ENCODE measurements around the gene KRT32.
A peak's percentile ranks its signal among the peaks of the same experiment; 100 is the strongest.

The KRT32 gene

DNA sequence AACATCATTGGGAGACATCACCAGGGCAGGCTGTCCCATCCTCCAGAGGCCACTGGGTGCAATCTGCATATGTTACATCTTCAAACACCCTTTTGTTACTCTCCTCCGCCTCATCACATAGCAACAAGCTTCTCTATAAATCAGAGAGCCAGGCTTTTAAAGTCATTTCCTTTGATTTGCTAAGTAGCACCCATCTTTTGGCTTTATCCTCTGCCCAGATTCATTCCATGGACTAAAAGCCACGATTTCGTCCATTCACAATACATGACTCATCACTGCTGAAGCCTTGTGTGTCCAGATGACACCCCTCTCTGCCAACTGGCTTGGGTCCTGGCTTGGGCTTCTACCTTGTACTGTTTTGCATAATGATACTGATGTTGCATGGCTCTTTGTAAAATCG, 24.4 kb downstream of the KRT32 start:
- Histone ChIP-seq H3K27ac (replicated peaks) (no peak overlapping the region), H3K27me3 (ENCODE audit: insufficient read depth, poor library complexity, severe bottlenecking) (peaks cover 7% of the 10 kb centered on the region), H3K4me3 (replicated peaks; ENCODE audit: insufficient read depth, low read length) (no peak overlapping the region)
- DNase-seq (ENCODE audit: low read depth in 1 of 2, low spot score in 1 of 2): no peak
- no peak for TF ChIP-seq CTCF (IDR thresholded peaks at IDR 0.05; ENCODE audit: insufficient read depth, low read length)
- TF ChIP-seq SPI1 (IDR thresholded peaks at IDR 0.05; ENCODE audit: borderline replicate concordance, low read depth): no peak
- TF ChIP-seq, protein P1, sequence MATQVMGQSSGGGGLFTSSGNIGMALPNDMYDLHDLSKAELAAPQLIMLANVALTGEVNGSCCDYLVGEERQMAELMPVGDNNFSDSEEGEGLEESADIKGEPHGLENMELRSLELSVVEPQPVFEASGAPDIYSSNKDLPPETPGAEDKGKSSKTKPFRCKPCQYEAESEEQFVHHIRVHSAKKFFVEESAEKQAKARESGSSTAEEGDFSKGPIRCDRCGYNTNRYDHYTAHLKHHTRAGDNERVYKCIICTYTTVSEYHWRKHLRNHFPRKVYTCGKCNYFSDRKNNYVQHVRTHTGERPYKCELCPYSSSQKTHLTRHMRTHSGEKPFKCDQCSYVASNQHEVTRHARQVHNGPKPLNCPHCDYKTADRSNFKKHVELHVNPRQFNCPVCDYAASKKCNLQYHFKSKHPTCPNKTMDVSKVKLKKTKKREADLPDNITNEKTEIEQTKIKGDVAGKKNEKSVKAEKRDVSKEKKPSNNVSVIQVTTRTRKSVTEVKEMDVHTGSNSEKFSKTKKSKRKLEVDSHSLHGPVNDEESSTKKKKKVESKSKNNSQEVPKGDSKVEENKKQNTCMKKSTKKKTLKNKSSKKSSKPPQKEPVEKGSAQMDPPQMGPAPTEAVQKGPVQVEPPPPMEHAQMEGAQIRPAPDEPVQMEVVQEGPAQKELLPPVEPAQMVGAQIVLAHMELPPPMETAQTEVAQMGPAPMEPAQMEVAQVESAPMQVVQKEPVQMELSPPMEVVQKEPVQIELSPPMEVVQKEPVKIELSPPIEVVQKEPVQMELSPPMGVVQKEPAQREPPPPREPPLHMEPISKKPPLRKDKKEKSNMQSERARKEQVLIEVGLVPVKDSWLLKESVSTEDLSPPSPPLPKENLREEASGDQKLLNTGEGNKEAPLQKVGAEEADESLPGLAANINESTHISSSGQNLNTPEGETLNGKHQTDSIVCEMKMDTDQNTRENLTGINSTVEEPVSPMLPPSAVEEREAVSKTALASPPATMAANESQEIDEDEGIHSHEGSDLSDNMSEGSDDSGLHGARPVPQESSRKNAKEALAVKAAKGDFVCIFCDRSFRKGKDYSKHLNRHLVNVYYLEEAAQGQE (IDR thresholded peaks at IDR 0.05; ENCODE audit: insufficient replicate concordance, low read depth): no peak
- TF ChIP-seq GABPA (IDR thresholded peaks at IDR 0.05; ENCODE audit: low read depth): no peak
- TF ChIP-seq POLR2AphosphoS5 (IDR thresholded peaks at IDR 0.05; ENCODE audit: low read depth): no peak

- Histone ChIP-seq H3K27ac (replicated peaks) (no peak within 1 kb of the TSS), H3K4me3 (replicated peaks; ENCODE audit: insufficient read depth, low read length) (no peak within 1 kb of the TSS), H3K27me3 (ENCODE audit: insufficient read depth, poor library complexity, severe bottlenecking) (peaks cover 7% of the 10 kb centered on the region)
- TF ChIP-seq GABPA (IDR thresholded peaks at IDR 0.05; ENCODE audit: low read depth) (no peak), POLR2AphosphoS5 (IDR thresholded peaks at IDR 0.05; ENCODE audit: low read depth) (no peak), CTCF (IDR thresholded peaks at IDR 0.05; ENCODE audit: insufficient read depth, low read length) (no peak), SPI1 (IDR thresholded peaks at IDR 0.05; ENCODE audit: borderline replicate concordance, low read depth) (no peak)
- TF ChIP-seq, protein P1 (IDR thresholded peaks at IDR 0.05; ENCODE audit: insufficient replicate concordance, low read depth): no peak
- DNase-seq (ENCODE audit: low read depth in 1 of 2, low spot score in 1 of 2): no peak
These were observed 26.6 kb downstream of the KRT32 start, which contains the start of gene KRT38 for GRCh38 chr17:41440531-41441033. Gene KRT38, minus strand, starts transcription at chr17:41440983. Its CDS starts 62 bp downstream, at chr17:41440921.

DNA sequence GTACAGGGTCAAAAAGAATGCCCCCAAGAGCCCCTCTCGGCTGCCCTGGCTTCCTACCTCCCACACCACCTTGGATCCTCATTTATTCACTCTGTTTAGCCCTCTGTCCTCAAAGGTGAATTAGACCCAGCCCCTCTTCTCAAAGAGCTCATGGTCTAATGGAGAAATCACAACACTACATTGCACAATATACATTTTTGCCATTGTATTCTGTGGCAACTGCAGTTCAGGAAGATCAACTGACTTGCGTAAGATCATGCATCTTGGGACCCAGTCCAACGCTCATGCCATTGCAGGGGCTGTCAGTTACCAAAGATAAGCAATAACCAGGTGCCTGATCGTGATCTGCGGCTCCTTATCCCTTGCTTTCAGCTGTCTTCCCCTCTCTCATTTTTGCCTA, 27.8 kb downstream of the KRT32 start:
- TF ChIP-seq POLR2AphosphoS5 (IDR thresholded peaks at IDR 0.05; ENCODE audit: low read depth): no peak
- no peak for TF ChIP-seq SPI1 (IDR thresholded peaks at IDR 0.05; ENCODE audit: borderline replicate concordance, low read depth)
- no peak for TF ChIP-seq GABPA (IDR thresholded peaks at IDR 0.05; ENCODE audit: low read depth)
- TF ChIP-seq, protein P1 (IDR thresholded peaks at IDR 0.05; ENCODE audit: insufficient replicate concordance, low read depth): no peak
- no peak for TF ChIP-seq CTCF (IDR thresholded peaks at IDR 0.05; ENCODE audit: insufficient read depth, low read length)
- H3K27me3 ChIP-seq (ENCODE audit: insufficient read depth, poor library complexity, severe bottlenecking): peaks cover 7% of the 10 kb centered on the region
- no peak overlapping the region for H3K4me3 ChIP-seq (replicated peaks; ENCODE audit: insufficient read depth, low read length)
- DNase-seq (ENCODE audit: low read depth in 1 of 2, low spot score in 1 of 2): peak in 1 of 2 experiments; percentile 3
- no peak overlapping the region for H3K27ac ChIP-seq (replicated peaks)
